K562 (cell line): ENCODE data around the gene ITGAL. TPM values are rescaled to one million over a fixed set of nuclear protein-coding genes. Genes with fewer than 3 reads are reported as not detected.

Experiments used
- ATAC-seq: fragments of 200-7000 bp; cut with Tn5 transposase; 3 replicates; pipeline ENCODE4 v1.9.1; 2020; ENCODE audit warnings: moderate library complexity
- BruUV-seq: library from RNA; stranded (reverse); fragments of 400-500 nt; replicated peaks from 2 replicates; lab custom pipeline; 2021; lab: Mats Ljungman, UMichigan
- CTCF ChIA-PET: fragments of 300-600 bp; formaldehyde crosslinking; extraction: SDS; loops from one replicate; lab custom pipeline; 2021; ENCODE audit warnings: low intra/inter-chr PET ratio; lab: Yijun Ruan, JAX
- POLR2A ChIA-PET: fragments of 300-600, 350-650 bp; sonication (Branson Sonifier 250); formaldehyde crosslinking; extraction: SDS; loops from one replicate; lab custom pipeline; 2021; ENCODE audit warnings: antibody characterized with exemption, inconsistent platforms; lab: Yijun Ruan, JAX
- DNase-seq, 4 experiments: peaks; one replicate each; pipeline versions ENCODE4 v3.0.0 to v3.0.0-alpha.2; 2011 to 2018; ENCODE audit warnings: low spot score in 3 of 4, mixed read lengths in 3 of 4; ENCODE audit errors: extremely low read depth in 1 of 4
- FAIRE-seq: peaks from 2 replicates; lab custom pipeline; 2011; peaks lifted over from hg19 to GRCh38; lab: Jason Lieb, UNC
- H2AFZ ChIP-seq: 2 replicates; pipeline ENCODE4 v1.6.0; 2011; ENCODE audit warnings: low read depth, low read length, control low read depth, inconsistent platforms
- H3K27ac ChIP-seq: fragments of 200-600 bp; 3 replicates; pipeline ENCODE4 v1.8.0; 2011; ENCODE audit warnings: low read depth, mild to moderate bottlenecking, control low read depth, inconsistent platforms, low read length, moderate library complexity, mixed read lengths; ENCODE audit errors: extremely low read depth
- H3K27me3 ChIP-seq, 2 experiments: fragments of 300-600 bp in 1 of 2; 2 replicates in 1 of 2; 3 replicates in 1 of 2; pipeline versions ENCODE4 v1.6.0 to v1.8.0; 2011; ENCODE audit warnings: inconsistent platforms in 2 of 2, low read length in 2 of 2, mild to moderate bottlenecking in 1 of 2, mixed read lengths in 1 of 2, moderate library complexity in 1 of 2; ENCODE audit not compliant: control insufficient read depth in 2 of 2, insufficient read depth in 2 of 2
- H3K36me3 ChIP-seq: fragments of 300-600 bp; 3 replicates; pipeline ENCODE4 v1.8.0; 2011; ENCODE audit warnings: mild to moderate bottlenecking, low read length, inconsistent platforms; ENCODE audit not compliant: control insufficient read depth, insufficient read depth
- H3K4me1 ChIP-seq, 2 experiments: fragments of 200-600 bp in 1 of 2; replicated peaks in 1 of 2; 2 replicates in 1 of 2; 3 replicates in 1 of 2; pipeline versions ENCODE4 v1.5.1 to v1.8.0; 2011; ENCODE audit warnings: inconsistent platforms in 2 of 2, low read length in 2 of 2, mild to moderate bottlenecking in 1 of 2, mixed read lengths in 1 of 2, moderate library complexity in 1 of 2; ENCODE audit not compliant: control insufficient read depth in 2 of 2, insufficient read depth in 2 of 2
- H3K4me2 ChIP-seq: 2 replicates; pipeline ENCODE4 v1.6.1; 2011; ENCODE audit warnings: low read length, control low read depth, inconsistent platforms, mixed read lengths; ENCODE audit not compliant: insufficient read depth
- H3K4me3 ChIP-seq: fragments of 200-600 bp; sonication (generic), shearing (Covaris generic); 2 replicates; pipeline ENCODE4 v1.5.1; 2016; ENCODE audit warnings: control low read depth, inconsistent platforms
- H3K79me2 ChIP-seq: fragments of 200-600 bp; 3 replicates; pipeline ENCODE4 v1.8.0; 2011; ENCODE audit warnings: low read length, inconsistent platforms; ENCODE audit not compliant: control insufficient read depth, insufficient read depth
- H3K9ac ChIP-seq, 2 experiments: 2 replicates each; pipeline versions ENCODE4 v1.6.0 to v1.6.1; 2011; ENCODE audit warnings: low read depth in 2 of 2, low read length in 2 of 2, control low read depth in 1 of 2, inconsistent platforms in 1 of 2, mild to moderate bottlenecking in 1 of 2, mixed read lengths in 1 of 2; ENCODE audit not compliant: insufficient read depth in 1 of 2
- H3K9me1 ChIP-seq: one replicate; pipeline ENCODE4 v1.6.0; 2011; ENCODE audit warnings: inconsistent platforms, mild to moderate bottlenecking, low read length, moderate library complexity; ENCODE audit not compliant: control insufficient read depth, insufficient read depth
- H3K9me3 ChIP-seq: replicated peaks from 2 replicates; pipeline ENCODE4 v1.5.1; 2011; ENCODE audit warnings: low read depth, low read length, inconsistent platforms; ENCODE audit not compliant: control insufficient read depth, insufficient read depth
- H4K20me1 ChIP-seq: replicated peaks from 2 replicates; pipeline ENCODE4 v1.6.1; 2011; ENCODE audit warnings: low read length, inconsistent platforms, mixed read lengths; ENCODE audit not compliant: control insufficient read depth, insufficient read depth
- ADNP ChIP-seq: fragments of 200-800 bp; sonication (Bioruptor generic); IDR thresholded peaks from 2 replicates; pipeline ENCODE4 v1.6.1; 2016; ENCODE audit warnings: missing genetic modification characterization, missing compliant biosample characterization
- CC2D1A ChIP-seq: fragments of 450-650 bp; IDR thresholded peaks from 2 replicates; pipeline ENCODE4 v1.6.1; 2017; ENCODE audit warnings: mild to moderate bottlenecking
- CREB3L1 ChIP-seq: fragments of 450-650 bp; IDR thresholded peaks from 2 replicates; pipeline ENCODE4 v1.6.1; 2014; ENCODE audit warnings: low read depth, mild to moderate bottlenecking, moderate library complexity, borderline replicate concordance
- DDX20 ChIP-seq: fragments of 450-650 bp; IDR thresholded peaks from 2 replicates; pipeline ENCODE4 v1.6.1; 2016; ENCODE audit warnings: missing genetic modification characterization, low read depth, mild to moderate bottlenecking, missing compliant biosample characterization, moderate library complexity
- E2F3 ChIP-seq: fragments of 250-450 bp; sonication (Bioruptor Pico); IDR thresholded peaks from 2 replicates; pipeline ENCODE4 v1.4.0; 2020; ENCODE audit warnings: mild to moderate bottlenecking
- ELF1 ChIP-seq: fragments of 200-800 bp; sonication (Bioruptor generic); IDR thresholded peaks from 2 replicates; pipeline ENCODE4 v1.6.1; 2016; ENCODE audit warnings: missing genetic modification characterization, missing compliant biosample characterization
- FOSL1 ChIP-seq: fragments of 200-800 bp; sonication (Bioruptor generic); conservative IDR thresholded peaks from 2 replicates; pipeline ENCODE4 v1.6.1; 2016; ENCODE audit warnings: missing genetic modification characterization, missing compliant biosample characterization
- HDGF ChIP-seq: fragments of 450-650 bp; IDR thresholded peaks from 2 replicates; pipeline ENCODE4 v1.6.1; 2016
- IRF2 ChIP-seq: sonication (generic); formaldehyde crosslinking; IDR thresholded peaks from 2 replicates; pipeline ENCODE4 v1.8.1; 2022; ENCODE audit warnings: mild to moderate bottlenecking, missing genetic modification reagents
- MED1 ChIP-seq: sonication (generic); formaldehyde crosslinking; IDR thresholded peaks from 2 replicates; pipeline ENCODE4 v1.8.1; 2023; ENCODE audit warnings: missing genetic modification reagents, borderline replicate concordance
- POLR2AphosphoS2 ChIP-seq: IDR thresholded peaks from 2 replicates; pipeline ENCODE4 v1.6.1; 2012; ENCODE audit warnings: low read length, improper control_type of control experiment
- PTTG1 ChIP-seq: fragments of 450-650 bp; IDR thresholded peaks from 2 replicates; pipeline ENCODE4 v1.6.1; 2016; ENCODE audit warnings: low read depth, mild to moderate bottlenecking, missing genetic modification characterization, missing compliant biosample characterization
- SMARCE1 ChIP-seq: fragments of 450-650 bp; IDR thresholded peaks from 2 replicates; pipeline ENCODE4 v1.7.1; 2016; ENCODE audit warnings: mild to moderate bottlenecking
- SMC3 ChIP-seq: conservative IDR thresholded peaks from 2 replicates; pipeline ENCODE4 v1.6.1; 2011; ENCODE audit warnings: low read depth, low read length, improper control_type of control experiment; ENCODE audit not compliant: insufficient read depth
- SP2 ChIP-seq: IDR thresholded peaks from 2 replicates; pipeline ENCODE4 v1.6.1; 2011; ENCODE audit warnings: mild to moderate bottlenecking, low read depth, low read length, moderate library complexity; ENCODE audit not compliant: poor library complexity, severe bottlenecking; ENCODE audit errors: extremely low read depth
- TBL1XR1 ChIP-seq, 2 experiments: IDR thresholded peaks; 2 replicates each; pipeline ENCODE4 v1.6.1; 2012; ENCODE audit warnings: improper control_type of control experiment in 2 of 2, low read length in 2 of 2, mild to moderate bottlenecking in 1 of 2
- TSC22D4 ChIP-seq: fragments of 450-650 bp; IDR thresholded peaks from 2 replicates; pipeline ENCODE4 v1.6.1; 2016; ENCODE audit warnings: missing genetic modification characterization, missing biosample characterization, control low read depth
- ZBED1 ChIP-seq: IDR thresholded peaks from 2 replicates; pipeline ENCODE4 v1.6.1; 2014
- ZNF668 ChIP-seq: fragments of 250-450 bp; sonication (Bioruptor Pico); IDR thresholded peaks from 2 replicates; pipeline ENCODE4 v1.8.0; 2022; ENCODE audit warnings: mild to moderate bottlenecking, inconsistent platforms
- ZNF707 ChIP-seq: fragments of 250-450 bp; sonication (Bioruptor Pico); conservative IDR thresholded peaks from 2 replicates; pipeline ENCODE4 v1.8.0; 2022; ENCODE audit warnings: inconsistent platforms, mild to moderate bottlenecking, moderate library complexity
- ZNF764 ChIP-seq: fragments of 250-450 bp; sonication (Bioruptor Pico); IDR thresholded peaks from 2 replicates; pipeline ENCODE4 v1.4.0; 2020; ENCODE audit warnings: low read depth, mild to moderate bottlenecking, moderate library complexity
- WGBS: fragments of 100-300 bp; shearing (Covaris generic); methylation state at CpG from one replicate; pipeline ENCODE4 v1.1.6; 2016; ENCODE audit warnings: low coverage, mixed read lengths; ENCODE audit not compliant: insufficient coverage; ENCODE audit errors: missing lambda C conversion rate; 5-methylcytosine and 5-hydroxymethylcytosine counted together
- in situ Hi-C: fragments of 300-500 bp; cut with MboI; formaldehyde crosslinking; loops from 4 replicates; pipeline ENCODE4 v1.15.0; 2018; ENCODE audit warnings: inconsistent platforms, mixed read lengths
- intact Hi-C: fragments of 100-400 bp; cut with micrococcal nuclease; formaldehyde crosslinking; loops from 2 replicates; pipeline ENCODE4 v1.14.2; 2022
- polyA plus RNA-seq, 8 experiments: library from polyadenylated mRNA; depleted of rRNA in 4 of 8; stranded (reverse) in 5 of 8; unstranded in 3 of 8; fragments of >200 nt; fragmentation: Nextera tagmentation in 2 of 8; fragmentation: Illumina TruSeq in 1 of 8; extraction: Ambion mirVana in 2 of 8; extraction: Trizol in 1 of 8; gene quantifications; 2 replicates each; pipeline versions ENCODE4 v1.2.1 to v1.2.3, GENCODE V29; 2011 to 2014; ENCODE audit warnings: inconsistent platforms in 1 of 8, missing spikeins in 1 of 8
- total RNA-seq, 7 experiments: library from RNA; depleted of rRNA in 6 of 7; stranded (reverse); fragments of >200 nt in 6 of 7; fragmentation: Illumina TruSeq in 2 of 7; extraction: Trizol in 2 of 7; gene quantifications; 2 replicates each; pipeline versions ENCODE4 v1.2.1 to v1.2.3, GENCODE V29; 2011 to 2021; ENCODE audit warnings: low replicate concordance in 1 of 7
- TF ChIP-seq, protein P1 (sequence below), 2 experiments: fragments of 450-650 bp; conservative IDR thresholded peaks; 2 replicates each; pipeline ENCODE4 v1.6.1; 2017; ENCODE audit warnings: mild to moderate bottlenecking in 2 of 2, moderate library complexity in 2 of 2

The ITGAL gene
- total and polyA plus RNA-seq, 9 of the 15 experiments (the other 6 are each of a cell fraction or from before 2014, with no cell fraction given), result 0.01 to 0.53 TPM; not detected in 7

- no peak for TF ChIP-seq ZNF764 (CRISPR knock-in tag)
- TF ChIP-seq SMC3, result no peak
- TF ChIP-seq TBL1XR1 (IDR thresholded peaks at IDR 0.05; ENCODE audit: low read length in 2 of 2), result no peak
- TF ChIP-seq TSC22D4 (tag), result no peak
- no peak for TF ChIP-seq ADNP (tag)
- TF ChIP-seq ZBED1, result no peak
- TF ChIP-seq E2F3, result no peak
- no peak for TF ChIP-seq SP2
- TF ChIP-seq HDGF, result no peak
- no peak for TF ChIP-seq CREB3L1
- no peak for TF ChIP-seq ZNF707 (CRISPR knock-in tag)
These were observed 35.0 kb upstream of the ITGAL start (continued) for GRCh38 chr16:30437511-30438046.

- whole genome bisulfite sequencing, result 60% methylated on average over 5 of the region's 5 CpGs
- TF ChIP-seq ELF1 (no peak), PTTG1 (tag) (no peak), ZNF668 (CRISPR knock-in tag) (no peak), SMARCE1 (no peak), DDX20 (tag) (no peak), MED1 (CRISPR knock-in tag) (no peak), FOSL1 (tag) (no peak), CC2D1A (no peak), POLR2AphosphoS2 (no peak), IRF2 (CRISPR knock-in tag) (no peak)
- TF ChIP-seq, protein P1, sequence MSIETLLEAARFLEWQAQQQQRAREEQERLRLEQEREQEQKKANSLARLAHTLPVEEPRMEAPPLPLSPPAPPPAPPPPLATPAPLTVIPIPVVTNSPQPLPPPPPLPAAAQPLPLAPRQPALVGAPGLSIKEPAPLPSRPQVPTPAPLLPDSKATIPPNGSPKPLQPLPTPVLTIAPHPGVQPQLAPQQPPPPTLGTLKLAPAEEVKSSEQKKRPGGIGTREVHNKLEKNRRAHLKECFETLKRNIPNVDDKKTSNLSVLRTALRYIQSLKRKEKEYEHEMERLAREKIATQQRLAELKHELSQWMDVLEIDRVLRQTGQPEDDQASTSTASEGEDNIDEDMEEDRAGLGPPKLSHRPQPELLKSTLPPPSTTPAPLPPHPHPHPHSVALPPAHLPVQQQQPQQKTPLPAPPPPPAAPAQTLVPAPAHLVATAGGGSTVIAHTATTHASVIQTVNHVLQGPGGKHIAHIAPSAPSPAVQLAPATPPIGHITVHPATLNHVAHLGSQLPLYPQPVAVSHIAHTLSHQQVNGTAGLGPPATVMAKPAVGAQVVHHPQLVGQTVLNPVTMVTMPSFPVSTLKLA (conservative IDR thresholded peaks at IDR 0.05), result no peak
These were observed 33.7 kb upstream of the ITGAL start for GRCh38 chr16:30438835-30439234.

More at GRCh38 chr16:30438835-30439234, 33.7 kb upstream of the ITGAL start:
- peaks cover 10% of the 10 kb centered on the region; the same call in 2 of the 3 replicates for H3K36me3 ChIP-seq
- H3K9ac ChIP-seq, result no peak overlapping the region
- no peak overlapping the region for H3K4me2 ChIP-seq
- DNase-seq, result no peak
- FAIRE-seq, result no peak
- intact Hi-C loops (no loop called here), in situ Hi-C loops (loop anchor here (10.0 kb wide), 1 partner anchor 186 kb away; no protein-coding TSS in a partner anchor)
- no peak overlapping the region for H3K27ac ChIP-seq
- no peaks in the 10 kb centered on the region for H3K9me1 ChIP-seq
- H2AFZ ChIP-seq, result no peak overlapping the region
- no TSS peak for BruUV-seq
- H4K20me1 ChIP-seq, result 0 out of 2 replicates have a peak, but pooled peaks cover 3% of the 10 kb centered on the region
- peaks cover 0 to 7% of the 10 kb centered on the region in 2 experiments; a peak in 2 of 5 replicates for H3K4me1 ChIP-seq
- H3K9me3 ChIP-seq, result no peaks in the 10 kb centered on the region
- CTCF ChIA-PET, result no interaction called here
- peaks cover 10% of the 10 kb centered on the region for H3K79me2 ChIP-seq
- ATAC-seq, result no peak
- H3K4me3 ChIP-seq, result no peak overlapping the region
- no peaks in the 10 kb centered on the region for H3K27me3 ChIP-seq
- POLR2A ChIA-PET, result no interaction called here
